BJ (cell line): Measurements from ENCODE around the gene MGME1. TPM values are rescaled to one million over a fixed set of nuclear protein-coding genes. Genes with fewer than 3 reads are reported as not detected.

Experiments used
- CTCF ChIA-PET: fragments of 350-600 bp; formaldehyde crosslinking; extraction: SDS; loops from one replicate; lab custom pipeline; 2021; ENCODE audit warnings: antibody characterized with exemption, inconsistent platforms; lab: Yijun Ruan, JAX
- POLR2A ChIA-PET: fragments of 300-600 bp; sonication (Branson Sonifier 250); formaldehyde crosslinking; extraction: SDS; loops from one replicate; lab custom pipeline; 2021; ENCODE audit warnings: antibody characterized with exemption; lab: Charles Lee
- DNase-seq: peaks from one replicate; pipeline ENCODE4 v3.0.0-alpha.2; 2011; ENCODE audit warnings: low read depth
- H3K27me3 ChIP-seq: 2 replicates; pipeline ENCODE4 v1.6.0; 2011; ENCODE audit warnings: low read length; ENCODE audit not compliant: control insufficient read depth, insufficient read depth
- H3K36me3 ChIP-seq: 2 replicates; pipeline ENCODE4 v1.5.1; 2011; ENCODE audit warnings: low read length; ENCODE audit not compliant: control insufficient read depth, insufficient read depth
- H3K4me3 ChIP-seq: 2 replicates; pipeline ENCODE4 v1.5.1; 2011; ENCODE audit warnings: low read depth, mild to moderate bottlenecking, control low read depth, low read length
- polyA plus RNA-seq: library from polyadenylated mRNA; depleted of rRNA; stranded (reverse); fragments of >200 nt; gene quantifications from 2 replicates; pipeline ENCODE4 v1.2.3, GENCODE V29; 2011
- TF ChIP-seq, protein P1 (sequence below): IDR thresholded peaks from 2 replicates; pipeline ENCODE4 v1.5.1; 2011; ENCODE audit warnings: low read depth, mild to moderate bottlenecking, control low read depth, inconsistent platforms, low read length, moderate library complexity; ENCODE audit not compliant: insufficient read depth

The MGME1 gene
- polyA plus RNA-seq, 1 experiment = 7.2 TPM

DNA sequence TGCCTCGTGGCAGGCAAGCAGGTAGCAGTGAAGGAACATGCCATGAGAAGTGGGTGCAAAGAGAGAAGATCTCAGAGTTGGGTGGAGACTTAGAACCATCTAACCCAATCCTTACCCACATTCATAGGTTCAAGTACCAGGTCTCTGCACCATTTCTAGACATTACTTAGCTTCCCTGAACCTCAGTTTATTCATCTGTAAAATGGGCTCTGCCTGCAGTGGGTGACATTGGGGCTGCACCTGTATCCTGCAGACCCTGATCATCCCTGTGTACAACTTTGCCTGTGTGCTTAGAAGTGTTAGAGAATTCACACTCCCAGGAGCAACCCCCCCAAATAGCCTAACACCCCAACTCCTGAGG lies 42.9 kb upstream of the MGME1 start:
- H3K4me3 ChIP-seq = no peak overlapping the region
- H3K36me3 ChIP-seq = no peaks in the 10 kb centered on the region
- TF ChIP-seq, protein P1, sequence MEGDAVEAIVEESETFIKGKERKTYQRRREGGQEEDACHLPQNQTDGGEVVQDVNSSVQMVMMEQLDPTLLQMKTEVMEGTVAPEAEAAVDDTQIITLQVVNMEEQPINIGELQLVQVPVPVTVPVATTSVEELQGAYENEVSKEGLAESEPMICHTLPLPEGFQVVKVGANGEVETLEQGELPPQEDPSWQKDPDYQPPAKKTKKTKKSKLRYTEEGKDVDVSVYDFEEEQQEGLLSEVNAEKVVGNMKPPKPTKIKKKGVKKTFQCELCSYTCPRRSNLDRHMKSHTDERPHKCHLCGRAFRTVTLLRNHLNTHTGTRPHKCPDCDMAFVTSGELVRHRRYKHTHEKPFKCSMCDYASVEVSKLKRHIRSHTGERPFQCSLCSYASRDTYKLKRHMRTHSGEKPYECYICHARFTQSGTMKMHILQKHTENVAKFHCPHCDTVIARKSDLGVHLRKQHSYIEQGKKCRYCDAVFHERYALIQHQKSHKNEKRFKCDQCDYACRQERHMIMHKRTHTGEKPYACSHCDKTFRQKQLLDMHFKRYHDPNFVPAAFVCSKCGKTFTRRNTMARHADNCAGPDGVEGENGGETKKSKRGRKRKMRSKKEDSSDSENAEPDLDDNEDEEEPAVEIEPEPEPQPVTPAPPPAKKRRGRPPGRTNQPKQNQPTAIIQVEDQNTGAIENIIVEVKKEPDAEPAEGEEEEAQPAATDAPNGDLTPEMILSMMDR = no peak
- DNase-seq = no peak
- H3K27me3 ChIP-seq = no peaks in the 10 kb centered on the region
- ChIA-PET POLR2A (no interaction called here), CTCF (no interaction called here)

DNA sequence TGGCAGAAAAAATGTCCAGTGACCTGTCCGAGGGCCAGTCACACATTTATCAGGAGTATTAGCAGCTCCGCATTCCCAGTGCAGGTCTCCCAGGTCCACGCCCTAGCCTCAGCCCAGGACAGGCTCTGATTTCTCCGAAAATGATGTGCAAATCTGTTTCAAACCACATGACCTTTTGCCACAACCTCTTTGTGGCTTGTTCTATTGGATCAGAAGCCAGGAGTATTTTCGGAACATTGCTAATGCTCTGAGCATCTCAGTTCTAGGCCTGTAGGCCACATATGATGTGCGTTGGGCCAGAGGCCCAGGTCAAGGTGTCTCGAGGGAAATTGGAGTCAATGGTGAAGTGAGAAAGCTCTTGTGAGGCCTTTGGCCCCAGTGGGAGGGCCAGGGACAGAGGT lies 40.6 kb upstream of the MGME1 start:
- no peaks in the 10 kb centered on the region for H3K36me3 ChIP-seq
- DNase-seq = no peak
- ChIA-PET POLR2A (no interaction called here), CTCF (no interaction called here)
- H3K4me3 ChIP-seq = no peak overlapping the region
- TF ChIP-seq, protein P1 = no peak
- H3K27me3 ChIP-seq = no peaks in the 10 kb centered on the region

GRCh38 chr20:17928633-17929311 lies 40.0 kb upstream of the MGME1 start:
- TF ChIP-seq, protein P1 = no peak
- DNase-seq = no peak
- Histone ChIP-seq H3K36me3 (no peaks in the 10 kb centered on the region), H3K27me3 (no peaks in the 10 kb centered on the region), H3K4me3 (no peak overlapping the region)
- POLR2A ChIA-PET = no interaction called here
- CTCF ChIA-PET = interaction anchor here (2.1 kb wide), 2 partner anchors 10 to 17 kb away, joined by 6 to 7 read pairs; no protein-coding TSS in a partner anchor

DNA sequence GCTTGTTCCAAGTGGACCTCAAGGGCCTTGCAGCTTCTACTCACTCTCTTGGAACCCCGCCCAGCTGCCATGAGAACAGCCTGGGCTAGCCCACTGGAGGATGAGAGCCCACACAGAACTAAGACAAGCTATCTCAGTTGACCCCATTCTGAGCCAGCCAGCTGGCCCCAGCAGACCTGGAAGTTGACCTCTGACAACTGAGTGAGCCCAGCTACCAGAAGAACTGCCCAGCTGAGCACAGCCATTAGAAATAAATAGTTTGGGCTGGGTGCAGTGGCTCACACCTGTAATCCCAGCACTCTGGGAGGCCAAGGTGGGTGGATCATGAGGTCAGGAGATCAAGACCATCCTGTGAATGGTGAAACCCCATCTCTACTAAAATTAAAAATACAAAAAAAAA lies 37.3 kb upstream of the MGME1 start:
- TF ChIP-seq, protein P1 = no peak
- ChIA-PET CTCF (interaction anchor here (0.7 to 1.7 kb wide), 2 partner anchors 276 to 894 kb away, joined by 3 to 6 read pairs; no protein-coding TSS in a partner anchor), POLR2A (no interaction called here)
- DNase-seq = no peak
- Histone ChIP-seq H3K36me3 (no peaks in the 10 kb centered on the region), H3K4me3 (no peak overlapping the region), H3K27me3 (no peaks in the 10 kb centered on the region)

DNA sequence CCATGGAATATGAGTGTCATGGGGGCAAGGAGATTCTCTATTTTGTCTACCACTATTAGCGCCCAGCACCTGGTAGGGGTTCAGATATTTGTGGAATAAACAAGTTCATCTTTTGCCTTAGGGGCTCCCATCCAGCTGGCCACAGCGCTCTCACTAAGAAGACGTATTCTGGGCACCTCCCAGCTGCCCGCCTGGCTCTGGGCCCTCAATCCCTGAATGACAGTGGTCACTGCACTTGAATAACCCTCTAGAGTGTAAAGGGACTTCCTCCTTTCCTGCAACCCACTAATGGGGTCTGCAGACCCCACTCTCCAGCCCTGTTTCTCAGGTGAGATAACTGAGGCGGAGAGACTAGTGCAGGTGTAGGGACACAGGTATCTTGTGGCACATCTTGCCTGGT lies 36.4 kb upstream of the MGME1 start:
- Histone ChIP-seq H3K4me3 (no peak overlapping the region), H3K27me3 (no peaks in the 10 kb centered on the region), H3K36me3 (no peaks in the 10 kb centered on the region)
- CTCF ChIA-PET = interaction anchor here (0.7 to 1.7 kb wide), 2 partner anchors 277 to 895 kb away, joined by 3 to 6 read pairs; no protein-coding TSS in a partner anchor
- POLR2A ChIA-PET = no interaction called here
- TF ChIP-seq, protein P1 = no peak
- DNase-seq = no peak
